Mesenchymal stem cell (in vitro differentiated cells and primary cell): ENCODE data around the gene ZNF580.

Source experiments
- DNase-seq: peaks from one replicate; pipeline ENCODE4 v3.0.0-alpha.2; 2013
- H2AFZ ChIP-seq: one replicate; pipeline ENCODE4 v1.6.1; 2013; ENCODE audit warnings: low read depth, mild to moderate bottlenecking, control low read depth, inconsistent platforms, low read length, moderate library complexity
- H2AK5ac ChIP-seq: 2 replicates; pipeline ENCODE4 v1.6.1; 2013; ENCODE audit warnings: low read length, moderate library complexity, mild to moderate bottlenecking, inconsistent platforms; ENCODE audit not compliant: severe bottlenecking
- H2BK120ac ChIP-seq: one replicate; pipeline ENCODE4 v1.6.1; 2013; ENCODE audit warnings: low read depth, mild to moderate bottlenecking, inconsistent platforms, low read length, moderate library complexity
- H2BK12ac ChIP-seq, 2 experiments: one replicate each; pipeline ENCODE4 v1.6.1; 2013; ENCODE audit warnings: inconsistent platforms in 2 of 2, low read length in 2 of 2, mild to moderate bottlenecking in 2 of 2, moderate library complexity in 2 of 2, control low read depth in 1 of 2
- H2BK15ac ChIP-seq: one replicate; pipeline ENCODE4 v1.6.1; 2013; ENCODE audit warnings: mild to moderate bottlenecking, low read depth, inconsistent platforms; ENCODE audit not compliant: poor library complexity, severe bottlenecking
- H2BK5ac ChIP-seq: 2 replicates; pipeline ENCODE4 v1.6.1; 2013; ENCODE audit warnings: low read depth, mild to moderate bottlenecking, low read length, control low read depth, inconsistent platforms; ENCODE audit not compliant: poor library complexity, severe bottlenecking
- H3K14ac ChIP-seq, 2 experiments: one replicate each; pipeline ENCODE4 v1.6.1; 2013; ENCODE audit warnings: inconsistent platforms in 2 of 2, low read length in 2 of 2, control low read depth in 1 of 2, mild to moderate bottlenecking in 1 of 2, moderate library complexity in 1 of 2
- H3K18ac ChIP-seq, 2 experiments: one replicate each; pipeline ENCODE4 v1.6.1; 2013; ENCODE audit warnings: inconsistent platforms in 2 of 2, low read length in 2 of 2, control low read depth in 1 of 2, low read depth in 1 of 2, mild to moderate bottlenecking in 1 of 2
- H3K23ac ChIP-seq, 2 experiments: one replicate each; pipeline ENCODE4 v1.6.1; 2013; ENCODE audit warnings: inconsistent platforms in 2 of 2, low read length in 2 of 2, mild to moderate bottlenecking in 2 of 2, moderate library complexity in 2 of 2, control low read depth in 1 of 2
- H3K27ac ChIP-seq: 2 replicates; pipeline ENCODE4 v1.5.1; 2013; ENCODE audit warnings: mild to moderate bottlenecking, moderate library complexity, low read length, control low read depth, inconsistent platforms; ENCODE audit not compliant: poor library complexity, severe bottlenecking
- H3K27me3 ChIP-seq, 2 experiments: 2 replicates each; pipeline versions ENCODE4 v1.6.1 to v1.7.0; 2013; ENCODE audit warnings: low read length in 2 of 2, mild to moderate bottlenecking in 2 of 2, moderate library complexity in 2 of 2, control low read depth in 1 of 2, inconsistent platforms in 1 of 2; ENCODE audit not compliant: control insufficient read depth in 1 of 2, insufficient read depth in 1 of 2
- H3K36me3 ChIP-seq, 2 experiments: 2 replicates each; pipeline versions ENCODE4 v1.6.1 to v1.7.0; 2013; ENCODE audit warnings: low read length in 2 of 2, control low read depth in 1 of 2, inconsistent platforms in 1 of 2, low read depth in 1 of 2, mild to moderate bottlenecking in 1 of 2; ENCODE audit not compliant: insufficient read depth in 2 of 2, control insufficient read depth in 1 of 2
- H3K4ac ChIP-seq, 2 experiments: one replicate each; pipeline ENCODE4 v1.6.1; 2013; ENCODE audit warnings: inconsistent platforms in 2 of 2, low read length in 2 of 2, mild to moderate bottlenecking in 2 of 2, moderate library complexity in 2 of 2, control low read depth in 1 of 2, low read depth in 1 of 2
- H3K4me1 ChIP-seq: 2 replicates; pipeline ENCODE4 v1.6.1; 2013; ENCODE audit warnings: low read depth, low read length, control low read depth; ENCODE audit not compliant: control insufficient read depth, insufficient read depth
- H3K4me2 ChIP-seq: 2 replicates; pipeline ENCODE4 v1.6.1; 2013; ENCODE audit warnings: low read length, mild to moderate bottlenecking, inconsistent platforms; ENCODE audit not compliant: poor library complexity, severe bottlenecking
- H3K4me3 ChIP-seq, 2 experiments: 2 replicates each; pipeline versions ENCODE4 v1.5.1 to v1.7.0; 2013; ENCODE audit warnings: low read length in 2 of 2, mild to moderate bottlenecking in 2 of 2, control low read depth in 1 of 2, low read depth in 1 of 2; ENCODE audit not compliant: insufficient read depth in 1 of 2
- H3K79me1 ChIP-seq: replicated peaks from 2 replicates; pipeline ENCODE4 v1.6.1; 2013; ENCODE audit warnings: mild to moderate bottlenecking, control low read depth, low read length, inconsistent platforms; ENCODE audit not compliant: poor library complexity, severe bottlenecking
- H3K9ac ChIP-seq: 2 replicates; pipeline ENCODE4 v1.7.0; 2013; ENCODE audit warnings: mild to moderate bottlenecking, low read length, moderate library complexity
- H3K9me3 ChIP-seq: 2 replicates; pipeline ENCODE4 v1.7.0; 2013; ENCODE audit warnings: mild to moderate bottlenecking, low read length; ENCODE audit not compliant: control insufficient read depth
- H4K8ac ChIP-seq: one replicate; pipeline ENCODE4 v1.6.1; 2013; ENCODE audit warnings: inconsistent platforms, mild to moderate bottlenecking, low read length, moderate library complexity
- H4K91ac ChIP-seq: one replicate; pipeline ENCODE4 v1.6.1; 2013; ENCODE audit warnings: mild to moderate bottlenecking, low read length, inconsistent platforms
- WGBS: methylation state at CpG from one replicate; pipeline ENCODE4 v1.1.7; 2013; ENCODE audit warnings: mixed read lengths; 5-methylcytosine and 5-hydroxymethylcytosine counted together

Gene ZNF580

GRCh38 chr19:55659822-55660221 lies 19.0 kb downstream of the ZNF580 start:
- H2BK12ac ChIP-seq: no peak overlapping the region
- peaks cover 27% of the 10 kb centered on the region for H3K4me1 ChIP-seq
- no peak overlapping the region for H2AFZ ChIP-seq
- no peak overlapping the region for H3K4me3 ChIP-seq
- H2BK5ac ChIP-seq: no peak overlapping the region
- DNase-seq: no peak
- no peak overlapping the region for H3K23ac ChIP-seq
- H3K36me3 ChIP-seq: peaks cover 52 to 70% of the 10 kb centered on the region in 2 experiments
- peak overlapping the region; percentile 72 for H3K9ac ChIP-seq
- H3K79me1 ChIP-seq: peaks cover 11% of the 10 kb centered on the region
- H3K18ac ChIP-seq: no peak overlapping the region
- no peak overlapping the region for H2AK5ac ChIP-seq
- H3K9me3 ChIP-seq: no peaks in the 10 kb centered on the region
- H2BK120ac ChIP-seq: no peak overlapping the region
- no peak overlapping the region for H4K91ac ChIP-seq
- no peak overlapping the region for H3K4ac ChIP-seq
- H2BK15ac ChIP-seq: no peak overlapping the region
- no peak overlapping the region for H3K14ac ChIP-seq
- no peak overlapping the region for H3K4me2 ChIP-seq
- H4K8ac ChIP-seq: no peak overlapping the region
- no peaks in the 10 kb centered on the region for H3K27me3 ChIP-seq
- WGBS: 100% methylated on average over 4 of the region's 9 CpGs
- H3K27ac ChIP-seq: no peak overlapping the region

GRCh38 chr19:55660404-55660803 lies 19.6 kb downstream of the ZNF580 start:
- no peak overlapping the region for H3K4me2 ChIP-seq
- H4K91ac ChIP-seq: no peak overlapping the region
- no peaks in the 10 kb centered on the region for H3K27me3 ChIP-seq
- H3K18ac ChIP-seq: no peak overlapping the region
- no peak overlapping the region for H2BK120ac ChIP-seq
- H3K23ac ChIP-seq: no peak overlapping the region
- H2BK12ac ChIP-seq: no peak overlapping the region
- over 99% methylated on average over 12 of the region's 12 CpGs for WGBS
- H3K14ac ChIP-seq: no peak overlapping the region
- H4K8ac ChIP-seq: no peak overlapping the region
- peaks cover 56 to 74% of the 10 kb centered on the region in 2 experiments for H3K36me3 ChIP-seq
- H3K9ac ChIP-seq: no peak overlapping the region
- no peak overlapping the region for H3K4me3 ChIP-seq
- no peak overlapping the region for H2BK15ac ChIP-seq
- H2AFZ ChIP-seq: no peak overlapping the region
- H3K4me1 ChIP-seq: peaks cover 27% of the 10 kb centered on the region
- no peak overlapping the region for H3K27ac ChIP-seq
- no peak overlapping the region for H2AK5ac ChIP-seq
- DNase-seq: no peak
- H3K79me1 ChIP-seq: peaks cover 11% of the 10 kb centered on the region
- H3K9me3 ChIP-seq: no peaks in the 10 kb centered on the region
- H2BK5ac ChIP-seq: no peak overlapping the region
- no peak overlapping the region for H3K4ac ChIP-seq

- 92% methylated on average over 16 of the region's 16 CpGs for WGBS
- H4K91ac ChIP-seq: no peak overlapping the region
- no peak overlapping the region for H2BK12ac ChIP-seq
- no peak overlapping the region for H3K18ac ChIP-seq
- peaks cover 27% of the 10 kb centered on the region for H3K4me1 ChIP-seq
- no peak overlapping the region for H2BK120ac ChIP-seq
- no peaks in the 10 kb centered on the region for H3K9me3 ChIP-seq
- no peak for DNase-seq
- H2AK5ac ChIP-seq: no peak overlapping the region
- H2BK15ac ChIP-seq: no peak overlapping the region
- peaks cover 14% of the 10 kb centered on the region for H3K79me1 ChIP-seq
- no peak overlapping the region for H3K27ac ChIP-seq
- no peak overlapping the region for H4K8ac ChIP-seq
- no peak overlapping the region for H3K4ac ChIP-seq
- H3K4me2 ChIP-seq: no peak overlapping the region
- no peaks in the 10 kb centered on the region for H3K27me3 ChIP-seq
- H3K36me3 ChIP-seq: peaks cover 60 to 80% of the 10 kb centered on the region in 2 experiments
- H2BK5ac ChIP-seq: no peak overlapping the region
- H3K9ac ChIP-seq: no peak overlapping the region
- H2AFZ ChIP-seq: no peak overlapping the region
- H3K14ac ChIP-seq: no peak overlapping the region
- no peak overlapping the region for H3K23ac ChIP-seq
- no peak overlapping the region for H3K4me3 ChIP-seq
Measured at GRCh38 chr19:55660991-55661390, 20.2 kb downstream of the ZNF580 start.

GRCh38 chr19:55661826-55662225 lies 21.0 kb downstream of the ZNF580 start:
- Histone ChIP-seq H3K79me1 (peaks cover 17% of the 10 kb centered on the region), H3K23ac (no peak overlapping the region), H3K4me3 (no peak overlapping the region), H3K4ac (no peak overlapping the region), H3K9ac (no peak overlapping the region), H3K27ac (no peak overlapping the region), H3K36me3 (peaks cover 69 to 88% of the 10 kb centered on the region in 2 experiments), H2BK15ac (no peak overlapping the region), H3K4me2 (no peak overlapping the region), H2BK5ac (no peak overlapping the region), H2AK5ac (no peak overlapping the region), H3K4me1 (peaks cover 30% of the 10 kb centered on the region), H2BK120ac (no peak overlapping the region), H3K27me3 (no peaks in the 10 kb centered on the region), H3K14ac (no peak overlapping the region), H2BK12ac (no peak overlapping the region), H4K8ac (no peak overlapping the region), H3K18ac (no peak overlapping the region), H4K91ac (no peak overlapping the region), H3K9me3 (no peaks in the 10 kb centered on the region), H2AFZ (no peak overlapping the region)
- WGBS: 83% methylated on average over 7 of the region's 7 CpGs
- no peak for DNase-seq
